ENCODE data around the gene CKS1B.
A peak's percentile ranks its signal among the peaks of the same experiment; 100 is the strongest.

Gene CKS1B

GRCh38 chr1:155016231-155016831 lies 41.9 kb downstream of the CKS1B start:
- peak; percentile 57 for DNase-seq

GRCh38 chr1:155017041-155017945 lies 42.8 kb downstream of the CKS1B start:
- DNase-seq: peak; percentile 94

GRCh38 chr1:155017946-155018316 lies 43.5 kb downstream of the CKS1B start:
- DNase-seq: no peak

- no peak for DNase-seq
These were observed 44.3 kb downstream of the CKS1B start for GRCh38 chr1:155018617-155019348.

- DNase-seq: no peak
These were observed 45.1 kb downstream of the CKS1B start for GRCh38 chr1:155019377-155020245.

- DNase-seq: no peak
These were observed 47.9 kb downstream of the CKS1B start for GRCh38 chr1:155022136-155022926.

- no peak for DNase-seq
These were observed 48.4 kb downstream of the CKS1B start for GRCh38 chr1:155022927-155023236.

- DNase-seq: no peak
These were observed 49.1 kb downstream of the CKS1B start for GRCh38 chr1:155023627-155024026.

GRCh38 chr1:155024315-155024714 lies 49.8 kb downstream of the CKS1B start:
- DNase-seq: no peak

GRCh38 chr1:155026154-155026553 lies 51.7 kb downstream of the CKS1B start:
- DNase-seq: no peak

- DNase-seq: no peak
These were observed 52.1 kb downstream of the CKS1B start for GRCh38 chr1:155026588-155026987.
